Iris pigment epithelial cell (primary cell): ENCODE results near the gene CCNK.

Experiments used
- DNase-seq: peaks from one replicate; pipeline ENCODE4 v3.0.0-alpha.2; 2011; ENCODE audit warnings: low read depth

CCNK gene

GRCh38 chr14:99552572-99553216 is 71.5 kb downstream of the CCNK start:
- DNase-seq = no peak

DNA sequence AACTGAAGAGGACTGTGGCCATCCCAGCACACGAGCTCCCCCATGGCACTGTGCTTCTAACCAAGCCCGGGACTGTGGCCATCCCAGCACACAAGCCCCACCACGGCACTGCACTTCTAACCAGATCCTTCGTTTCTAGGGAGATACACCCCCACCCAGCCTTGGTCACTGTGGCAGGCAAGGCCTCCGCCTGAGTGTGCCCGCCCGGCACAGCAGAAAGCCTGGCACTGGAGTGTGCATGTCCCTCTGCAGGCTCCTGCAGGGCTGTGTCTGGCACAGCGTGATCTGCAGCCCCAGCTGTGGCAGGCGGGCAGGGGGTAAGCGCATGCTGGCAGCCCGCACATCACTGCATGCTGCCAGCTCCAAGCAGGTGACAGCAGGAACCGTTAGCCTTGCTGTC is 73.0 kb downstream of the CCNK start:
- no peak for DNase-seq

DNA sequence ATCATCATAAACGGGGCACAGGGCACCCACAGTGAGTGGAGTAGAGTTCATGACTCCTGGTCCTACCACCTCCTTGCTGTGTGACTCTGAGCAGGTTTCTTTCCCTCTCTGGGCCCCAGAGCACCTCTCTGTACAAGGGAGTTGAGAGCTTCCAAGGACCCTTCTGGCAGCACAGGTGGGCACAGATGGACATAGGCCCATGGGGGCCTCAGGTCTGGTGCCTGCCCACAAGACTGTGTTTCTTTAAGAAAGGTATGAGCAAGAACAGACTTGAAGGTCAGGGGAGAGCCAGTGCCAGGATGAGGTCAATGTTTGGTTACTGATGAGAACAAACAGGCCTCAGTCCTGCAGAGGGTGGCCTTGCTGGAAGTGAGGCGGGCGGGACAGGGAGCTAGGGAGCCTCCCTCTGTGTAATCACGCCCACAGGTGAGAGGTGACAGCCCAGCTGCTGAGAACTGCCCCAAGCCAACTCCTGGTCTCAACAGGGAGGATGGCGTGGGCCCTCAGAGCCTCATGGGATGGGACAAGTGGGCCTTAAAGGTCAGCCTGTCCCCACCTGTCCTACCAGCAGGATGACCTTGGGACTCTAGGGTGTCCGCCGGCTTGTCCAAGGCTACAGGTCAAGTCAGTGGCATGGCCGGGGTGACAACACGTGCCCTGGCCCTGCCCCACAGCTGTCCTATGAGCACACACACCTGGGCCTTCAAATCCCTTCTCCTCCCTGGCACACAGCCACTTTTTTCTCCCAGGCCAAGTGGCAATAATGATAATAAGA is 73.7 kb downstream of the CCNK start:
- no peak for DNase-seq

GRCh38 chr14:99556134-99556791 is 75.1 kb downstream of the CCNK start:
- no peak for DNase-seq

- DNase-seq = no peak
Measured at GRCh38 chr14:99559286-99559990, 78.2 kb downstream of the CCNK start.

DNA sequence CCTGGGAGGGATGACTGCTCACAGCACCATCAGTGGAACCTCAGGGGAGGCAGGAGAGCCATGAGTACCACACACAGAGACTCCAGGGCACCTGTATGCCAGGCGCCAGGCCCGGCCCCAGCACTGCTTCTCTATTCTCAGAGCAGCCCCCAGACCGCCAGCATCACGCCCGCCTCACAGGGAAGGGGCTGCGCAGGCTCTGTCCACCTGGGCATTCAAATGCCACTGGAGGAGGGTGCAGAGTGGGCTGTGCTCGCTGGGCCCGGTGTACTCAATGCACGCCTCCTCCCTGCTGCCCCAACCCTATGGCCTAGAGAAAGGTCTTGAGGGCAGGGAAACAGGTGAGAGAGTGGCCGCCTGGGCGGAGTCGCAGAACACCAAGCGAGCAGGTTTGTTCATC is 79.2 kb downstream of the CCNK start:
- no peak for DNase-seq

GRCh38 chr14:99560922-99561683 is 79.9 kb downstream of the CCNK start:
- no peak for DNase-seq

DNA sequence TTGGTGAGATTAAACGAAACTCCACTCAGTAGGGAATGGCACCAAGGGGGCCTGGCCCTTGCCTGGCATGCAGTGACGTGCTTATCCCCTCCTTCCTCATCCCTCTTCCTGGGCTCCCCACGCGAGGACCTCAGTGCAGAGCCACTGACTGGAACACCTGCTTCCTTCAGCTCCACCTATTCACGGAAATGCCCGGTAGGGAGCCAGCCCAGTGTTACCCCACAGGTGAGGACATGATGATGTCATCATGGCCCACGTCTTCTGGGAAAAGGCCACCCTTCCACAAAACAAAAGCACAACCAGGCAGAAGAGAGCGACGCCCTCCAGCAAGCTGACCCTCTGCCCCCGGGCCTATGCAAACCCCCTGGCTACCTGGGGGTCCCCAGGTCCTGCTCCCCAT is 80.7 kb downstream of the CCNK start:
- DNase-seq = no peak
